Neural crest cell (in vitro differentiated cells): Measurements from ENCODE around the gene SNX9. TPM values are rescaled to one million over a fixed set of nuclear protein-coding genes. Genes with fewer than 3 reads are reported as not detected.

Experiments
- DNase-seq: peaks from one replicate; pipeline ENCODE4 v3.0.0; 2021; ENCODE audit warnings: low read depth, mixed read lengths, low spot score
- H3K27ac Mint-ChIP-seq: one replicate; pipeline ENCODE4 v1.8.0; 2021; ENCODE audit warnings: mild to moderate bottlenecking, mixed read lengths; ENCODE audit not compliant: unreplicated experiment
- H3K27me3 Mint-ChIP-seq: 2 replicates; pipeline ENCODE4 v1.8.0; 2021; ENCODE audit warnings: low read depth, mild to moderate bottlenecking, mixed read lengths
- H3K36me3 Mint-ChIP-seq: 2 replicates; pipeline ENCODE4 v1.8.0; 2021; ENCODE audit warnings: low read depth, mild to moderate bottlenecking, mixed read lengths
- H3K4me1 Mint-ChIP-seq: 2 replicates; pipeline ENCODE4 v1.8.0; 2021; ENCODE audit warnings: mixed read lengths
- H3K4me3 Mint-ChIP-seq: one replicate; pipeline ENCODE4 v1.8.0; 2021; ENCODE audit warnings: mild to moderate bottlenecking, mixed read lengths
- H3K9me3 Mint-ChIP-seq: 2 replicates; pipeline ENCODE4 v1.8.0; 2021; ENCODE audit warnings: mixed read lengths
- total RNA-seq: library from RNA; stranded (reverse); gene quantifications from 2 replicates; pipeline ENCODE4 v1.2.1, GENCODE V29; 2021
- TF ChIP-seq, protein P1 (sequence below): fragments of 200-600 bp; sonication (generic); conservative IDR thresholded peaks from 2 replicates; pipeline ENCODE4 v1.5.0; 2021; ENCODE audit warnings: antibody characterized with exemption, mild to moderate bottlenecking

The SNX9 gene
- total RNA-seq, 1 donor from 2014 or later = 18.1 TPM

DNA sequence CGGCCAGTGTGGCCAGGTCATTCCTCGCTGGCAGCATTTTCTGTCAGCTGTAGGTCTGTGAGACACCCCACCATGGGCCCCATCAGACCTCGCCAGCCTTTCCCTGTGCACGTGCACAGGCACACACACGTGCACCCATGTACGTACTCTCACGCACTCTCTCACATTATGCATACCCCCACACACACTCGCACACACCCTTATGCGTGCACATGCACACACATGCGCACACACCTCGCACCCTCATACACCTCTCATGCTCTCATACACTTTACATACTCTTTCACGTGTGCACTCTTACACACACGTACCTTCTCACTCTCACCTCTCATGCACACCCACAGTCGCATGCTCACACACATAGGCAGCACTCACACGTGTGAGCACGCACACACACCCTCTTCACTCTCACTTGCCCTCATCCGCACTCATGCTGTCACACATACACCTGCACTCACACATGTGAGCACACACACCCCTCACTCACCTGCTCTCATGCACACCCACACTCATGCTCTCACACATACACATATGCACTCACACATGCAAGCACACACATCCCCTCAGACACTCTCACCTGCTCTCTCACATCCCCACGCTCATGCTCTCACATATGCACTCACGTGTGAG, 46.7 kb downstream of the SNX9 start:
- Mint-ChIP-seq H3K4me1 (no peaks in the 10 kb centered on the region), H3K27me3 (no peaks in the 10 kb centered on the region), H3K36me3 (no peaks in the 10 kb centered on the region), H3K27ac (no peak overlapping the region), H3K4me3 (no peak overlapping the region), H3K9me3 (no peaks in the 10 kb centered on the region)
- TF ChIP-seq, protein P1, sequence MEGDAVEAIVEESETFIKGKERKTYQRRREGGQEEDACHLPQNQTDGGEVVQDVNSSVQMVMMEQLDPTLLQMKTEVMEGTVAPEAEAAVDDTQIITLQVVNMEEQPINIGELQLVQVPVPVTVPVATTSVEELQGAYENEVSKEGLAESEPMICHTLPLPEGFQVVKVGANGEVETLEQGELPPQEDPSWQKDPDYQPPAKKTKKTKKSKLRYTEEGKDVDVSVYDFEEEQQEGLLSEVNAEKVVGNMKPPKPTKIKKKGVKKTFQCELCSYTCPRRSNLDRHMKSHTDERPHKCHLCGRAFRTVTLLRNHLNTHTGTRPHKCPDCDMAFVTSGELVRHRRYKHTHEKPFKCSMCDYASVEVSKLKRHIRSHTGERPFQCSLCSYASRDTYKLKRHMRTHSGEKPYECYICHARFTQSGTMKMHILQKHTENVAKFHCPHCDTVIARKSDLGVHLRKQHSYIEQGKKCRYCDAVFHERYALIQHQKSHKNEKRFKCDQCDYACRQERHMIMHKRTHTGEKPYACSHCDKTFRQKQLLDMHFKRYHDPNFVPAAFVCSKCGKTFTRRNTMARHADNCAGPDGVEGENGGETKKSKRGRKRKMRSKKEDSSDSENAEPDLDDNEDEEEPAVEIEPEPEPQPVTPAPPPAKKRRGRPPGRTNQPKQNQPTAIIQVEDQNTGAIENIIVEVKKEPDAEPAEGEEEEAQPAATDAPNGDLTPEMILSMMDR = no peak
- no peak for DNase-seq

DNA sequence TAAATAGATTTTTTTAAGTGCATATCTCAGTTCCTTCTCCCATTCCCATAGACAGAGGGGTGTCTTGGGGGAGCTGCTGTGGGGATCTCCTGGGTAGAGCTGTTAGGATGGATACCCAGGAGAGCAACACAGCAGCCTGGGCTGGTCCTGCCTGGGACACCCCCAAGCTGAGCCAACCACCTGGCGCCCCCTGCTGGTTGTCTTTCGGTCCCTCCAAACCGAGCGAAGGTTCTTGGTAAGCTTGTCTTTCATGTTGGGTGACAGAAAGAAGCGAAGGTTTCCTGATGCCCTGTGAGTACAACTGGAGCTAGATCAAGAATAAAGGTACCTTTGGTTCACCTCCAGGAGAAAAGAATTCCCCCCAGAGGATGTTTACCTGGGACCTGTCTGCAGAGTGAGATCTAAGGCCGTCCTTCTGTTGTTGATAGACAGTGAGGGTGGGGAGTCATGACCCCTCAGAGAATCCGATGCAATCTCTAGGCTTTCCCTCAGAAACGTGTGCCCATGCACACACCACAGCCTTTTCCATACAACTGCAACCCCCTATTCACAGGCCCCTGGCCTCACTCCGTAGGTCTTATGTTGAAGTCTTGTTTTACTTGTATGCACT, 50.8 kb downstream of the SNX9 start:
- DNase-seq = peak; percentile 65
- H3K9me3 Mint-ChIP-seq = no peaks in the 10 kb centered on the region
- no peak overlapping the region for H3K4me3 Mint-ChIP-seq
- H3K36me3 Mint-ChIP-seq = peaks cover 6% of the 10 kb centered on the region
- H3K27me3 Mint-ChIP-seq = no peaks in the 10 kb centered on the region
- TF ChIP-seq, protein P1 = peak; percentile 85
- H3K27ac Mint-ChIP-seq = no peak overlapping the region
- H3K4me1 Mint-ChIP-seq = peaks cover 4% of the 10 kb centered on the region

DNA sequence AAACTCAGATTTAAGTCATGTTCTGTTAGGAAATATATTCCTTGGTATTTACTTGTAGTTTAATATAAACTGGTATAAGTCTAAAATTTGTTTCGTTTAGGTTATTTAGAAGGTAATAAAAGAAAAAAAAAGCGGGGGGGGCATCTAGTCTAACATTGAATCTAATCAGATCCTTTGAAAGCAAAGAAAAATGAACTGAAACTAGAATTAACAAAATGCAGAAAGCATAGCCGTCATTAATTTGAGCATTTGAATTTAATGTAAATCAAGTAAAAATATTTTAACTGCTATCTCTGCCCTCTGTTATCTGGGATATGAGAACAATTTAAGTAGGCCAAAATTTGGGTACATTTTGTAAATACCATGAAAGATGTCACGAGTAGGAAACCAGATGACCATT, 54.1 kb downstream of the SNX9 start:
- H3K4me1 Mint-ChIP-seq = peaks cover 22% of the 10 kb centered on the region

DNA sequence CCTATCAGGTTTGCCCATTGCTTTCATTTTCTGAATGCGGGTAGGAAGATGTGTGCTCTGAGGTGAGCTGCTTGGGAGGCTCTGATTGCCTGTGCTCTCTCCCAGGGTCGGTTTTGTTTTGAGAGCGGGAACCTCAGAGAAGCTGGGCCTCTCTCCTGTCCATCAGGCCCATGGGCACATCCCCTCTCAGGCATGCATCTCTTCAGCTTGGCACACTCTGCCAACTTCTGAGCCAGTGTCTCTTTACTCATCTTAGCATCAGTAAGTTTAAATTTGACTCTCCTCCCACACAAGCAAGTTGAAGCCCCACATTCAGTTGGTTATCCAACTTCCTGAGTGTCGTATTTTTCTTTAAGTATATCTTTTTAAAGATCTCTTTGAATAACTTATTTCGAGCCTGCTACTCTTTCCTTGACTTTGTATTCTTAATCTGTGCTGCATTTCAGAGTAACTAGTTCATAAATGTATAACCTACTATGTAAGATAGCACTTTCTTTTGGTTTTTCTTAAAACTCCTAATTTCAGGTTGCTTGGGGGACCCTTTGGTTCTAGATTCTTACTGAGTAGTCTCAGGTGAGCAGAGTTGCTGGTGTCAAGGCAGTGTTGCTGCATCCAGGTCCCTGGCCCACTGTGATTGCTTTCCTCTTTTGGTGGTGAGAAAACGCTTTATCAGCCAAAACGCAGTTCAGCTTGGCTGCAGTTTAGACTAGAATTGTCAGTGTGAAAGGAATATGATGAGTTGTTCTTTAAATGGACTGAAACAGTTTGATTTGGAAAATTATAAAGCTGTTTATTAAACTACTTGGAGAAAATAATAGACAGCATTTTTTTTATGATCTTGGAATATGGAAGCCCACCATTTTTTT, 54.8 kb downstream of the SNX9 start:
- DNase-seq = no peak
- peaks cover 21% of the 10 kb centered on the region for H3K36me3 Mint-ChIP-seq
- no peaks in the 10 kb centered on the region for H3K9me3 Mint-ChIP-seq
- H3K27ac Mint-ChIP-seq = no peak overlapping the region
- peaks cover 22% of the 10 kb centered on the region for H3K4me1 Mint-ChIP-seq
- H3K4me3 Mint-ChIP-seq = no peak overlapping the region
- TF ChIP-seq, protein P1 = no peak
- no peaks in the 10 kb centered on the region for H3K27me3 Mint-ChIP-seq

More for the DNA sequence above, 54.1 kb downstream of the SNX9 start:
- TF ChIP-seq, protein P1 = no peak
- no peaks in the 10 kb centered on the region for H3K27me3 Mint-ChIP-seq
- DNase-seq = no peak
- H3K27ac Mint-ChIP-seq = no peak overlapping the region
- H3K36me3 Mint-ChIP-seq = peaks cover 14% of the 10 kb centered on the region
- H3K9me3 Mint-ChIP-seq = no peaks in the 10 kb centered on the region
- H3K4me3 Mint-ChIP-seq = no peak overlapping the region

DNA sequence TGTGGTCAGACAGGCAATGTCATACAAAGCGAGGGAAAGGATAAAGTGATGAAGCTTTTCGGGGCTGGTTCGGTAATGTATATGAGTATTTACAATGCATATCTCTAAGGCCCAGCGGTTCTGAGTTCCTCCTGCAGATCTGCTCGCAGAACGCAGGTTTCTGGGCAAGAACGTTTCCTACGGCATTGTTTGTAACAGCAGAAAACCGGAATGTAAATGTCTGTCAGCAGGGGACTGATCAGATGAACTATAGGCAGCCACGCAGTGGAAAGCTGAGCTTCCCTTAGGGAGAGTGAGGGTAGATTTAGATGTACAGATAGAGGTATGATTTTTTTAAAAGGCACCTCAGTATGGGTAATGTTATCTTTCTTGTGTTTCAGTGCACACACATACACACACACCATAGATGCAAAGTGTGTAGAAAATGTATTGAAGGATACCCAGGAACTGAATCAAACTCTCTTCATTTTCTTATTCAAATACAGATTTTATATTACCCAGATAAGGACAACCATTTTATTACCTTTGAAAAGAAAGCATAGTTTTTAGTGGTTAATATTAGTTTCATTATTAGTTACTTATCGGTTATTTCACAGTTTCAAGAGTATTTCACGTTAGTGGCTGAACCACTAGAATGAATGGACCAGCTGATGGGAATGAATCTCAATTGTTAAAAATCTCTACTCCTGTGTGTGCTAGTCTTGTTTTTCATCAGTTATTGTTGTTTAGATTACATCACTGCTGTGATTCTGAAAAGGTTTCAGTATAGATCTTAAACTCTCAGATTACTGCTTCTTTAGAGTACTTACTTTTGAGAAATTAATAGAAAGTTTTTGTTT, 56.2 kb downstream of the SNX9 start:
- Mint-ChIP-seq H3K36me3 (peaks cover 22% of the 10 kb centered on the region), H3K9me3 (no peaks in the 10 kb centered on the region), H3K27ac (no peak overlapping the region), H3K27me3 (no peaks in the 10 kb centered on the region), H3K4me3 (no peak overlapping the region), H3K4me1 (peaks cover 22% of the 10 kb centered on the region)
- DNase-seq = no peak
- TF ChIP-seq, protein P1 = no peak
